Liver (tissue), 3 donors: ENCODE data around the gene MGAT4C.

ENCODE experiments used
- GABPA ChIP-seq, 2 donors: IDR thresholded peaks in 1 of 2; conservative IDR thresholded peaks in 1 of 2; 2 replicates each; pipeline ENCODE4 v1.6.1; 2016; ENCODE audit warnings: antibody characterized with exemption in 2 of 2, mild to moderate bottlenecking in 1 of 2, moderate library complexity in 1 of 2
- JUND ChIP-seq, 2 donors: IDR thresholded peaks; 2 replicates each; pipeline ENCODE4 v1.6.1; 2016; ENCODE audit warnings: antibody characterized with exemption in 2 of 2
- RAD21 ChIP-seq, 2 donors: IDR thresholded peaks; 2 replicates each; pipeline ENCODE4 v1.6.1; 2016; ENCODE audit warnings: antibody characterized with exemption in 2 of 2, mild to moderate bottlenecking in 2 of 2
- RXRA ChIP-seq, 2 donors: IDR thresholded peaks; 2 replicates each; pipeline ENCODE4 v1.6.1; 2017 to 2018; ENCODE audit warnings: antibody characterized with exemption in 2 of 2, mild to moderate bottlenecking in 1 of 2
- SP1 ChIP-seq: IDR thresholded peaks from 2 replicates; pipeline ENCODE4 v1.6.1; 2018; ENCODE audit warnings: antibody characterized with exemption, mild to moderate bottlenecking
- TAF1 ChIP-seq: conservative IDR thresholded peaks from 2 replicates; pipeline ENCODE4 v1.6.1; 2016; ENCODE audit warnings: antibody characterized with exemption, mild to moderate bottlenecking
- YY1 ChIP-seq: IDR thresholded peaks from 2 replicates; pipeline ENCODE4 v1.6.1; 2016; ENCODE audit warnings: antibody characterized with exemption, mild to moderate bottlenecking
- TF ChIP-seq, protein P1 (sequence below): fragments of 150-350 bp; IDR thresholded peaks from 2 replicates; pipeline ENCODE4 v1.5.1; 2017; ENCODE audit warnings: improper control_type of control experiment, low read depth, low read length; ENCODE audit not compliant: missing input control
- TF ChIP-seq, protein P2 (sequence below): IDR thresholded peaks from 2 replicates; pipeline ENCODE4 v1.6.1; 2016; ENCODE audit warnings: antibody characterized with exemption
- TF ChIP-seq, protein P3 (sequence below): IDR thresholded peaks from 2 replicates; pipeline ENCODE4 v1.6.1; 2016; ENCODE audit warnings: antibody characterized with exemption
- TF ChIP-seq, protein P4 (sequence below): IDR thresholded peaks from 2 replicates; pipeline ENCODE4 v1.6.1; 2016; ENCODE audit warnings: antibody characterized with exemption
- TF ChIP-seq, protein P5 (sequence below): IDR thresholded peaks from 2 replicates; pipeline ENCODE4 v1.6.1; 2016; ENCODE audit warnings: antibody characterized with exemption, mild to moderate bottlenecking
- donor health status: healthy.
- donor health status: healthy.

DNA sequence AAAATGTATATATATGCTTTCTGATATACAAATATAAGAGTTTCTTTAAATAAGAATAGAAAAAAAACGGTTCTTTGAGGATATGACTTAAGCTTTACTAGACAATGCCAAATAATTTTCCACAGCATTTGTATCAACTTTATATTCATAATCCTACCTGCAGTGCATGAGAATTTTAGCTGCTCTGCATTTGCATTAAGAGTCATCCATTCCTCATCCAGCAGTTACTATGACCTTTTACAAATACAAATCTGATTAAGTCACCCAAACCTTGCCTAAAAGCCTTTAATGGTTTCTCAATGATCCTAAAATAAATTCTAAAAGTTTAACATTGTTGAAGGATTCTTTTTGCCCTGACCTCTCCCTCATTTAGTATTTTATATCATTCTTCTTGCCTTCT, 116.5 kb downstream of the MGAT4C start:
- TF ChIP-seq, protein P1, sequence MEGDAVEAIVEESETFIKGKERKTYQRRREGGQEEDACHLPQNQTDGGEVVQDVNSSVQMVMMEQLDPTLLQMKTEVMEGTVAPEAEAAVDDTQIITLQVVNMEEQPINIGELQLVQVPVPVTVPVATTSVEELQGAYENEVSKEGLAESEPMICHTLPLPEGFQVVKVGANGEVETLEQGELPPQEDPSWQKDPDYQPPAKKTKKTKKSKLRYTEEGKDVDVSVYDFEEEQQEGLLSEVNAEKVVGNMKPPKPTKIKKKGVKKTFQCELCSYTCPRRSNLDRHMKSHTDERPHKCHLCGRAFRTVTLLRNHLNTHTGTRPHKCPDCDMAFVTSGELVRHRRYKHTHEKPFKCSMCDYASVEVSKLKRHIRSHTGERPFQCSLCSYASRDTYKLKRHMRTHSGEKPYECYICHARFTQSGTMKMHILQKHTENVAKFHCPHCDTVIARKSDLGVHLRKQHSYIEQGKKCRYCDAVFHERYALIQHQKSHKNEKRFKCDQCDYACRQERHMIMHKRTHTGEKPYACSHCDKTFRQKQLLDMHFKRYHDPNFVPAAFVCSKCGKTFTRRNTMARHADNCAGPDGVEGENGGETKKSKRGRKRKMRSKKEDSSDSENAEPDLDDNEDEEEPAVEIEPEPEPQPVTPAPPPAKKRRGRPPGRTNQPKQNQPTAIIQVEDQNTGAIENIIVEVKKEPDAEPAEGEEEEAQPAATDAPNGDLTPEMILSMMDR: no peak
- no peak for TF ChIP-seq RXRA (IDR thresholded peaks at IDR 0.05)
- TF ChIP-seq, protein P2, sequence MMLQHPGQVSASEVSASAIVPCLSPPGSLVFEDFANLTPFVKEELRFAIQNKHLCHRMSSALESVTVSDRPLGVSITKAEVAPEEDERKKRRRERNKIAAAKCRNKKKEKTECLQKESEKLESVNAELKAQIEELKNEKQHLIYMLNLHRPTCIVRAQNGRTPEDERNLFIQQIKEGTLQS: no peak
- no peak for TF ChIP-seq TAF1
- TF ChIP-seq, protein P3, sequence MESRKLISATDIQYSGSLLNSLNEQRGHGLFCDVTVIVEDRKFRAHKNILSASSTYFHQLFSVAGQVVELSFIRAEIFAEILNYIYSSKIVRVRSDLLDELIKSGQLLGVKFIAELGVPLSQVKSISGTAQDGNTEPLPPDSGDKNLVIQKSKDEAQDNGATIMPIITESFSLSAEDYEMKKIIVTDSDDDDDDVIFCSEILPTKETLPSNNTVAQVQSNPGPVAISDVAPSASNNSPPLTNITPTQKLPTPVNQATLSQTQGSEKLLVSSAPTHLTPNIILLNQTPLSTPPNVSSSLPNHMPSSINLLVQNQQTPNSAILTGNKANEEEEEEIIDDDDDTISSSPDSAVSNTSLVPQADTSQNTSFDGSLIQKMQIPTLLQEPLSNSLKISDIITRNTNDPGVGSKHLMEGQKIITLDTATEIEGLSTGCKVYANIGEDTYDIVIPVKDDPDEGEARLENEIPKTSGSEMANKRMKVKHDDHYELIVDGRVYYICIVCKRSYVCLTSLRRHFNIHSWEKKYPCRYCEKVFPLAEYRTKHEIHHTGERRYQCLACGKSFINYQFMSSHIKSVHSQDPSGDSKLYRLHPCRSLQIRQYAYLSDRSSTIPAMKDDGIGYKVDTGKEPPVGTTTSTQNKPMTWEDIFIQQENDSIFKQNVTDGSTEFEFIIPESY: no peak
- no peak for TF ChIP-seq YY1
- no peak for TF ChIP-seq RAD21 (IDR thresholded peaks at IDR 0.05)
- no peak for TF ChIP-seq GABPA (IDR thresholded peaks at IDR 0.05 in 1 of 2, conservative IDR thresholded peaks at IDR 0.05 in 1 of 2)
- TF ChIP-seq, protein P4, sequence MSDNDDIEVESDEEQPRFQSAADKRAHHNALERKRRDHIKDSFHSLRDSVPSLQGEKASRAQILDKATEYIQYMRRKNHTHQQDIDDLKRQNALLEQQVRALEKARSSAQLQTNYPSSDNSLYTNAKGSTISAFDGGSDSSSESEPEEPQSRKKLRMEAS: no peak
- TF ChIP-seq, protein P5, sequence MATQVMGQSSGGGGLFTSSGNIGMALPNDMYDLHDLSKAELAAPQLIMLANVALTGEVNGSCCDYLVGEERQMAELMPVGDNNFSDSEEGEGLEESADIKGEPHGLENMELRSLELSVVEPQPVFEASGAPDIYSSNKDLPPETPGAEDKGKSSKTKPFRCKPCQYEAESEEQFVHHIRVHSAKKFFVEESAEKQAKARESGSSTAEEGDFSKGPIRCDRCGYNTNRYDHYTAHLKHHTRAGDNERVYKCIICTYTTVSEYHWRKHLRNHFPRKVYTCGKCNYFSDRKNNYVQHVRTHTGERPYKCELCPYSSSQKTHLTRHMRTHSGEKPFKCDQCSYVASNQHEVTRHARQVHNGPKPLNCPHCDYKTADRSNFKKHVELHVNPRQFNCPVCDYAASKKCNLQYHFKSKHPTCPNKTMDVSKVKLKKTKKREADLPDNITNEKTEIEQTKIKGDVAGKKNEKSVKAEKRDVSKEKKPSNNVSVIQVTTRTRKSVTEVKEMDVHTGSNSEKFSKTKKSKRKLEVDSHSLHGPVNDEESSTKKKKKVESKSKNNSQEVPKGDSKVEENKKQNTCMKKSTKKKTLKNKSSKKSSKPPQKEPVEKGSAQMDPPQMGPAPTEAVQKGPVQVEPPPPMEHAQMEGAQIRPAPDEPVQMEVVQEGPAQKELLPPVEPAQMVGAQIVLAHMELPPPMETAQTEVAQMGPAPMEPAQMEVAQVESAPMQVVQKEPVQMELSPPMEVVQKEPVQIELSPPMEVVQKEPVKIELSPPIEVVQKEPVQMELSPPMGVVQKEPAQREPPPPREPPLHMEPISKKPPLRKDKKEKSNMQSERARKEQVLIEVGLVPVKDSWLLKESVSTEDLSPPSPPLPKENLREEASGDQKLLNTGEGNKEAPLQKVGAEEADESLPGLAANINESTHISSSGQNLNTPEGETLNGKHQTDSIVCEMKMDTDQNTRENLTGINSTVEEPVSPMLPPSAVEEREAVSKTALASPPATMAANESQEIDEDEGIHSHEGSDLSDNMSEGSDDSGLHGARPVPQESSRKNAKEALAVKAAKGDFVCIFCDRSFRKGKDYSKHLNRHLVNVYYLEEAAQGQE: no peak
- TF ChIP-seq JUND (IDR thresholded peaks at IDR 0.05): no peak
- TF ChIP-seq SP1: no peak
